DOHH2 (cell line): ENCODE data around the gene NLGN1.

Source experiments
- EZH2phosphoT487 ChIP-seq: fragments of 200-600 bp; sonication (generic); IDR thresholded peaks from 2 replicates; pipeline ENCODE4 v1.6.1; 2017; ENCODE audit warnings: borderline replicate concordance, mild to moderate bottlenecking, antibody characterized with exemption, low read length, moderate library complexity, mixed read lengths
- TF ChIP-seq, protein P1 (sequence below): fragments of 200-600 bp; sonication (generic); IDR thresholded peaks from one replicate; pipeline ENCODE4 v1.5.1; 2014; ENCODE audit warnings: antibody characterized with exemption, mild to moderate bottlenecking, low read depth, low read length; ENCODE audit not compliant: poor library complexity, severe bottlenecking

DNA sequence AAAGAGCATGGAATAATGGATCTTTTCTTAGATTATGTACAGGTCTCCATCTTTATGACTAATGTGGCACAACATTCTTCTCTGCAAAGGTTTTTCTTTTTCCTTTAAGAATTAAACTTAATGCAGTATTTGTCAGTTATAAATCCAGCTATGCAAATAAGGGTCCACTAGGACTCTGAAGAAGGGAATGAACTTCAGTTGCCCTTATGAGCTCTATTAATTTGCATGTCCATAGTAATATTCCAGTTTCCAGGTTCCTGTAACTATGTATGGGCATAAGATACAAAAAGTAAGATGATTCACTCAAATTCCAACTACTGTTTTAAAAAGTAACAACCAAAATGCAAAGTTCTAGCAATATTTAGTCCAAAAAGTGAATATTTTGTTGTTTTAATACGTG lies 337.4 kb downstream of the NLGN1 start:
- TF ChIP-seq, protein P1, sequence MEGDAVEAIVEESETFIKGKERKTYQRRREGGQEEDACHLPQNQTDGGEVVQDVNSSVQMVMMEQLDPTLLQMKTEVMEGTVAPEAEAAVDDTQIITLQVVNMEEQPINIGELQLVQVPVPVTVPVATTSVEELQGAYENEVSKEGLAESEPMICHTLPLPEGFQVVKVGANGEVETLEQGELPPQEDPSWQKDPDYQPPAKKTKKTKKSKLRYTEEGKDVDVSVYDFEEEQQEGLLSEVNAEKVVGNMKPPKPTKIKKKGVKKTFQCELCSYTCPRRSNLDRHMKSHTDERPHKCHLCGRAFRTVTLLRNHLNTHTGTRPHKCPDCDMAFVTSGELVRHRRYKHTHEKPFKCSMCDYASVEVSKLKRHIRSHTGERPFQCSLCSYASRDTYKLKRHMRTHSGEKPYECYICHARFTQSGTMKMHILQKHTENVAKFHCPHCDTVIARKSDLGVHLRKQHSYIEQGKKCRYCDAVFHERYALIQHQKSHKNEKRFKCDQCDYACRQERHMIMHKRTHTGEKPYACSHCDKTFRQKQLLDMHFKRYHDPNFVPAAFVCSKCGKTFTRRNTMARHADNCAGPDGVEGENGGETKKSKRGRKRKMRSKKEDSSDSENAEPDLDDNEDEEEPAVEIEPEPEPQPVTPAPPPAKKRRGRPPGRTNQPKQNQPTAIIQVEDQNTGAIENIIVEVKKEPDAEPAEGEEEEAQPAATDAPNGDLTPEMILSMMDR = no peak
- TF ChIP-seq EZH2phosphoT487 = no peak
